Raji (cell line): ENCODE data around the gene ABCC2.

ENCODE experiments used
- POLR2A ChIP-seq: IDR thresholded peaks from 2 replicates; pipeline ENCODE4 v1.6.1; 2011; ENCODE audit warnings: low read depth, low read length, control low read depth; ENCODE audit not compliant: insufficient read depth

ABCC2 gene

DNA sequence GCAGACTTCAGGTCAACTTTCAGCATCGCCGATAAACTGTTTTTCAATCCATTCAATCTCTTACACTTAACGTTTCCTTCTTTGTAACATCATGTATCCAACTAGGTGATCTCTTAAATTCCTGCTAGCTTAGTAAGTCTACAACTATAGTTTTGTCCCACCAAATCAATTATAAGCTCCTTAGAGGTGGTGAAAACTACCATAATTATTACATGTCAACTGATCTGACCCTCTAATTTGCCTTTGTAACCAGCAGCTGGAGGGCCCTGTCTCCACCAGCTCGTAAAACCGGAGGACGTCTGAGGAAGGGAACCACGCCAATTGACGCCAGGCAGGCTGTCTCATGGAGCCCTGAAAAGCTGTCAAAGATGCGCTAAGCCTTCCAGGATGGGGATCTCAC, 113.4 kb downstream of the ABCC2 start:
- TF ChIP-seq POLR2A: no peak
